Measurements from ENCODE around the gene EXOSC6. TPM values are rescaled to one million over a fixed set of nuclear protein-coding genes. Genes with fewer than 3 reads are reported as not detected.
"Not testable (repeated sequence)": the region's sequence is repeated elsewhere in the genome, so short reads cannot be mapped to it uniquely, and the experiment has no call there.

Gene EXOSC6
- total RNA-seq, 2 donors from 2014 or later, result 29.7 to 44.9 TPM

GRCh38 chr16:70224645-70225044 is 27.1 kb downstream of the EXOSC6 start:
- intact Hi-C loops (cut with DNase I); H3K9me3 ChIP-seq; H3K27me3 ChIP-seq (replicated peaks; ENCODE audit: insufficient read depth); H3K27ac ChIP-seq; H3K36me3 ChIP-seq; H3K4me3 ChIP-seq; H3K4me1 ChIP-seq (replicated peaks); DNase-seq (ENCODE audit: low spot score): not testable (repeated sequence)
- WGBS, result 93% methylated on average over 13 of the region's 24 CpGs

- WGBS, result 93% methylated on average over 1 of the region's 3 CpGs
- H3K9me3 ChIP-seq; H3K27ac ChIP-seq; H3K36me3 ChIP-seq; H3K4me3 ChIP-seq; DNase-seq (ENCODE audit: low spot score); H3K4me1 ChIP-seq (replicated peaks); intact Hi-C loops (cut with DNase I); H3K27me3 ChIP-seq (replicated peaks; ENCODE audit: insufficient read depth): not testable (repeated sequence)
Measured at GRCh38 chr16:70223971-70224513, 27.7 kb downstream of the EXOSC6 start.

- 83% methylated on average over 1 of the region's 2 CpGs for WGBS
- H3K4me3 ChIP-seq, H3K36me3 ChIP-seq: not testable (repeated sequence)
Measured at GRCh38 chr16:70223216-70223615, 28.5 kb downstream of the EXOSC6 start.

GRCh38 chr16:70222574-70222973 is 29.2 kb downstream of the EXOSC6 start:
- DNase-seq (ENCODE audit: low spot score); H3K36me3 ChIP-seq; H3K27ac ChIP-seq; intact Hi-C loops (cut with DNase I); H3K4me3 ChIP-seq; H3K9me3 ChIP-seq; H3K27me3 ChIP-seq (replicated peaks; ENCODE audit: insufficient read depth); H3K4me1 ChIP-seq (replicated peaks): not testable (repeated sequence)
- 71% methylated on average over 2 of the region's 2 CpGs for WGBS

More at GRCh38 chr16:70223216-70223615, 28.5 kb downstream of the EXOSC6 start:
- H3K27me3 ChIP-seq (replicated peaks; ENCODE audit: insufficient read depth); H3K27ac ChIP-seq; DNase-seq (ENCODE audit: low spot score); H3K4me1 ChIP-seq (replicated peaks); intact Hi-C loops (cut with DNase I); H3K9me3 ChIP-seq: not testable (repeated sequence)

- H3K4me3 ChIP-seq; H3K27ac ChIP-seq; H3K27me3 ChIP-seq (replicated peaks; ENCODE audit: insufficient read depth); DNase-seq (ENCODE audit: low spot score); H3K36me3 ChIP-seq; H3K4me1 ChIP-seq (replicated peaks); H3K9me3 ChIP-seq; intact Hi-C loops (cut with DNase I): not testable (repeated sequence)
- WGBS, result 50% methylated on average over 2 of the region's 2 CpGs
Measured at GRCh38 chr16:70218586-70218985, 33.2 kb downstream of the EXOSC6 start.

GRCh38 chr16:70206382-70206781 is 45.4 kb downstream of the EXOSC6 start:
- H3K4me3 ChIP-seq; H3K4me1 ChIP-seq (replicated peaks); H3K36me3 ChIP-seq; H3K27me3 ChIP-seq (replicated peaks; ENCODE audit: insufficient read depth); intact Hi-C loops (cut with DNase I); H3K9me3 ChIP-seq; H3K27ac ChIP-seq; DNase-seq (ENCODE audit: low spot score): not testable (repeated sequence)
- 94% methylated on average over 6 of the region's 6 CpGs for WGBS

- intact Hi-C loops (cut with DNase I); H3K27me3 ChIP-seq (replicated peaks; ENCODE audit: insufficient read depth); H3K4me3 ChIP-seq; H3K4me1 ChIP-seq (replicated peaks); DNase-seq (ENCODE audit: low spot score); H3K36me3 ChIP-seq; H3K27ac ChIP-seq; H3K9me3 ChIP-seq: not testable (repeated sequence)
- WGBS, result 96% methylated on average over 23 of the region's 46 CpGs
Measured at GRCh38 chr16:70204668-70205405, 46.9 kb downstream of the EXOSC6 start.

- H3K27ac ChIP-seq; H3K9me3 ChIP-seq; H3K36me3 ChIP-seq; DNase-seq (ENCODE audit: low spot score); intact Hi-C loops (cut with DNase I); H3K27me3 ChIP-seq (replicated peaks; ENCODE audit: insufficient read depth); H3K4me1 ChIP-seq (replicated peaks); H3K4me3 ChIP-seq: not testable (repeated sequence)
- 98% methylated on average over 25 of the region's 29 CpGs for WGBS
Measured at GRCh38 chr16:70204010-70204409, 47.7 kb downstream of the EXOSC6 start.

- intact Hi-C loops (cut with DNase I); H3K27ac ChIP-seq; DNase-seq (ENCODE audit: low spot score): not testable (repeated sequence)
Measured at GRCh38 chr16:70203508-70203907, 48.2 kb downstream of the EXOSC6 start.

GRCh38 chr16:70200063-70200462 is 51.7 kb downstream of the EXOSC6 start:
- H3K4me1 ChIP-seq (replicated peaks); H3K27me3 ChIP-seq (replicated peaks; ENCODE audit: insufficient read depth); H3K4me3 ChIP-seq; H3K36me3 ChIP-seq; H3K9me3 ChIP-seq; H3K27ac ChIP-seq; DNase-seq (ENCODE audit: low spot score); intact Hi-C loops (cut with DNase I): not testable (repeated sequence)
- 88% methylated on average over 8 of the region's 8 CpGs for WGBS

More at GRCh38 chr16:70203508-70203907, 48.2 kb downstream of the EXOSC6 start:
- 70% methylated on average over 6 of the region's 7 CpGs for WGBS
- not testable (repeated sequence) for H3K4me1 ChIP-seq (replicated peaks); H3K4me3 ChIP-seq; H3K27me3 ChIP-seq (replicated peaks; ENCODE audit: insufficient read depth); H3K9me3 ChIP-seq; H3K36me3 ChIP-seq

- H3K4me1 ChIP-seq (replicated peaks); intact Hi-C loops (cut with DNase I); DNase-seq (ENCODE audit: low spot score); H3K27ac ChIP-seq; H3K27me3 ChIP-seq (replicated peaks; ENCODE audit: insufficient read depth); H3K36me3 ChIP-seq; H3K4me3 ChIP-seq; H3K9me3 ChIP-seq: not testable (repeated sequence)
- WGBS, result 85% methylated on average over 9 of the region's 9 CpGs
Measured at GRCh38 chr16:70199170-70199569, 52.6 kb downstream of the EXOSC6 start.

- H3K4me1 ChIP-seq (replicated peaks); H3K27me3 ChIP-seq (replicated peaks; ENCODE audit: insufficient read depth); H3K9me3 ChIP-seq; H3K27ac ChIP-seq; DNase-seq (ENCODE audit: low spot score); H3K4me3 ChIP-seq; H3K36me3 ChIP-seq; intact Hi-C loops (cut with DNase I): not testable (repeated sequence)
- 57% methylated on average over 3 of the region's 3 CpGs for WGBS
Measured at GRCh38 chr16:70198666-70199065, 53.1 kb downstream of the EXOSC6 start.

- H3K36me3 ChIP-seq; DNase-seq (ENCODE audit: low spot score); H3K4me3 ChIP-seq; H3K27ac ChIP-seq; intact Hi-C loops (cut with DNase I); H3K4me1 ChIP-seq (replicated peaks); H3K27me3 ChIP-seq (replicated peaks; ENCODE audit: insufficient read depth); H3K9me3 ChIP-seq: not testable (repeated sequence)
- 84% methylated on average over 7 of the region's 9 CpGs for WGBS
Measured at GRCh38 chr16:70198230-70198629, 53.5 kb downstream of the EXOSC6 start.
